HepG2 (cell line): ENCODE data around the gene ZNF429. TPM values are rescaled to one million over a fixed set of nuclear protein-coding genes. Genes with fewer than 3 reads are reported as not detected.

Experiments
- ATAC-seq: fragments of 200-7000 bp; cut with Tn5 transposase; 3 replicates; pipeline ENCODE4 v1.9.1; 2020; ENCODE audit warnings: mild to moderate bottlenecking, moderate library complexity
- BruUV-seq: library from RNA; stranded (reverse); fragments of 400-500 nt; replicated peaks from 2 replicates; lab custom pipeline; 2021; lab: Mats Ljungman, UMichigan
- CTCF ChIA-PET: fragments of 300-600 bp; formaldehyde crosslinking; extraction: SDS; loops from one replicate; lab custom pipeline; 2021; ENCODE audit warnings: low total read pairs, inconsistent platforms, low intra/inter-chr PET ratio; lab: Yijun Ruan, JAX
- POLR2A ChIA-PET: fragments of 350-600 bp; sonication (Branson Sonifier 250); formaldehyde crosslinking; loops from one replicate; lab custom pipeline; 2020; ENCODE audit warnings: antibody characterized with exemption, inconsistent platforms; lab: Yijun Ruan, JAX
- DNase-seq: peaks from one replicate; pipeline ENCODE4 v3.0.0-alpha.2; 2015; ENCODE audit warnings: low spot score
- FAIRE-seq: peaks from 3 replicates; lab custom pipeline; 2011; peaks lifted over from hg19 to GRCh38; lab: Jason Lieb, UNC
- H2AFZ ChIP-seq: one replicate; pipeline ENCODE4 v1.6.1; 2011; ENCODE audit warnings: low read length, inconsistent platforms
- H3K27ac ChIP-seq: fragments of 300-600 bp; 3 replicates; pipeline ENCODE4 v1.8.0; 2011; ENCODE audit warnings: mixed run types, mild to moderate bottlenecking, mixed read lengths, low read length, inconsistent platforms; ENCODE audit not compliant: insufficient read depth; ENCODE audit errors: extremely low read length
- H3K27me3 ChIP-seq, 2 experiments: fragments of 200-600 bp in 1 of 2; 2 replicates in 1 of 2; 3 replicates in 1 of 2; pipeline versions ENCODE4 v1.6.0 to v1.8.0; 2011; ENCODE audit warnings: low read length in 2 of 2, mild to moderate bottlenecking in 2 of 2, moderate library complexity in 2 of 2, inconsistent platforms in 1 of 2; ENCODE audit not compliant: insufficient read depth in 2 of 2, control insufficient read depth in 1 of 2
- H3K36me3 ChIP-seq, 2 experiments: fragments of 200-600 bp in 1 of 2; replicated peaks in 1 of 2; 2 replicates in 1 of 2; 3 replicates in 1 of 2; pipeline versions ENCODE4 v1.5.1 to v1.8.0; 2011; ENCODE audit warnings: low read length in 2 of 2, inconsistent platforms in 1 of 2; ENCODE audit not compliant: insufficient read depth in 2 of 2, control insufficient read depth in 1 of 2
- H3K4me1 ChIP-seq: 2 replicates; pipeline ENCODE4 v1.5.1; 2012; ENCODE audit warnings: low read length, inconsistent platforms; ENCODE audit not compliant: insufficient read depth
- H3K4me2 ChIP-seq: 2 replicates; pipeline ENCODE4 v1.6.0; 2011; ENCODE audit warnings: low read depth, low read length, inconsistent platforms
- H3K4me3 ChIP-seq, 3 experiments: fragments of 200-600 bp in 1 of 3; sonication (generic), shearing (Covaris generic) in 1 of 3; replicated peaks in 1 of 3; 2 replicates each; pipeline ENCODE4 v1.5.1; 2011 to 2016; ENCODE audit warnings: low read length in 3 of 3, inconsistent platforms in 2 of 3, low read depth in 2 of 3, mild to moderate bottlenecking in 2 of 3, control low read depth in 1 of 3, mixed read lengths in 1 of 3; ENCODE audit not compliant: insufficient read depth in 1 of 3
- H3K79me2 ChIP-seq: one replicate; pipeline ENCODE4 v1.6.1; 2011; ENCODE audit warnings: low read length, inconsistent platforms; ENCODE audit not compliant: insufficient read depth
- H3K9ac ChIP-seq: 2 replicates; pipeline ENCODE4 v1.6.0; 2011; ENCODE audit warnings: mild to moderate bottlenecking, low read depth, low read length, inconsistent platforms; ENCODE audit not compliant: insufficient read depth
- H3K9me3 ChIP-seq: 2 replicates; pipeline ENCODE4 v1.5.1; 2012; ENCODE audit warnings: mild to moderate bottlenecking, low read length
- H4K20me1 ChIP-seq: 2 replicates; pipeline ENCODE4 v1.6.0; 2011; ENCODE audit warnings: inconsistent platforms, mild to moderate bottlenecking, low read length, moderate library complexity; ENCODE audit not compliant: insufficient read depth
- ARNT2 ChIP-seq: sonication (generic); formaldehyde crosslinking; IDR thresholded peaks from 2 replicates; pipeline ENCODE4 v1.8.0; 2022; ENCODE audit warnings: mild to moderate bottlenecking, low read depth, missing genetic modification reagents, moderate library complexity
- EED ChIP-seq: sonication (generic); formaldehyde crosslinking; IDR thresholded peaks from 2 replicates; pipeline ENCODE4 v1.5.0; 2020; ENCODE audit warnings: mild to moderate bottlenecking, missing genetic modification reagents
- ERF ChIP-seq: IDR thresholded peaks from 2 replicates; pipeline ENCODE4 v1.6.1; 2018; ENCODE audit warnings: missing biosample characterization, missing genetic modification reagents
- JUND ChIP-seq: sonication (generic); formaldehyde crosslinking; IDR thresholded peaks from 2 replicates; pipeline ENCODE4 v1.8.0; 2022; ENCODE audit warnings: mild to moderate bottlenecking, missing genetic modification reagents
- NCOR1 ChIP-seq: fragments of 200-600 bp; sonication (generic); IDR thresholded peaks from 2 replicates; pipeline ENCODE4 v1.7.0; 2017; ENCODE audit warnings: antibody characterized with exemption, low read length, borderline replicate concordance
- NFIB ChIP-seq: sonication (generic); formaldehyde crosslinking; IDR thresholded peaks from 2 replicates; pipeline ENCODE4 v1.9.0; 2021; ENCODE audit warnings: missing genetic modification reagents, mild to moderate bottlenecking, borderline replicate concordance
- NR3C1 ChIP-seq: sonication (generic); formaldehyde crosslinking; IDR thresholded peaks from 2 replicates; pipeline ENCODE4 v1.4.0; 2020; ENCODE audit warnings: missing genetic modification reagents
- PAX8 ChIP-seq: sonication (generic); formaldehyde crosslinking; IDR thresholded peaks from 2 replicates; pipeline ENCODE4 v1.8.0; 2022; ENCODE audit warnings: mild to moderate bottlenecking, missing genetic modification reagents, borderline replicate concordance
- PRMT3 ChIP-seq: sonication (generic); formaldehyde crosslinking; IDR thresholded peaks from 2 replicates; pipeline ENCODE4 v1.8.1; 2022; ENCODE audit warnings: low read depth, mild to moderate bottlenecking, moderate library complexity, missing genetic modification reagents, borderline replicate concordance
- SALL2 ChIP-seq: sonication (generic); formaldehyde crosslinking; IDR thresholded peaks from 2 replicates; pipeline ENCODE4 v1.8.1; 2023; ENCODE audit warnings: mild to moderate bottlenecking, missing genetic modification reagents, inconsistent platforms
- ZFP41 ChIP-seq: sonication (generic); formaldehyde crosslinking; IDR thresholded peaks from 2 replicates; pipeline ENCODE4 v1.4.0; 2020; ENCODE audit warnings: mild to moderate bottlenecking, missing genetic modification reagents, borderline replicate concordance
- ZNF33B ChIP-seq: sonication (generic); formaldehyde crosslinking; IDR thresholded peaks from 2 replicates; pipeline ENCODE4 v1.5.1; 2020; ENCODE audit warnings: mild to moderate bottlenecking, missing genetic modification reagents
- WGBS: methylation state at CpG from one replicate; pipeline ENCODE4 v1.1.6; 2017; ENCODE audit warnings: low lambda C conversion rate; 5-methylcytosine and 5-hydroxymethylcytosine counted together
- in situ Hi-C: cut with HindIII; loops from 2 replicates; pipeline ENCODE4 v1.10.0; 2017; ENCODE audit warnings: low pct_unique_long_range_greater_than_20kb; ENCODE audit not compliant: extremely low pct_ligation_motif_present
- intact Hi-C: fragments of 100-400 bp; cut with micrococcal nuclease; formaldehyde crosslinking; loops from one replicate; pipeline ENCODE4 v1.10.0; 2022; ENCODE audit not compliant: unreplicated experiment
- polyA plus RNA-seq, 8 experiments: library from polyadenylated mRNA; depleted of rRNA in 3 of 8; stranded (reverse) in 7 of 8; unstranded in 1 of 8; fragments of >200 nt; fragmentation: Illumina TruSeq in 4 of 8; extraction: Trizol in 4 of 8; gene quantifications; 2 replicates each; pipeline versions ENCODE4 v1.2.1 to v1.2.3, GENCODE V29; 2011 to 2016; ENCODE audit warnings: low read depth in 4 of 8, missing spikeins in 1 of 8, mixed read lengths in 1 of 8; ENCODE audit not compliant: insufficient read depth in 1 of 8
- total RNA-seq, 5 experiments: library from RNA; depleted of rRNA; stranded (reverse); fragments of >200 nt; fragmentation: Illumina TruSeq; extraction: Trizol; gene quantifications; 2 replicates each; pipeline ENCODE4 v1.2.3, GENCODE V29; 2016; ENCODE audit warnings: low read depth in 1 of 5
- TF ChIP-seq, protein P1 (sequence below): sonication (generic); formaldehyde crosslinking; conservative IDR thresholded peaks from 2 replicates; pipeline ENCODE4 v1.4.0; 2020; ENCODE audit warnings: missing genetic modification reagents
- TF ChIP-seq, protein P2 (sequence below): sonication (generic); formaldehyde crosslinking; IDR thresholded peaks from 2 replicates; pipeline ENCODE4 v1.5.1; 2020; ENCODE audit warnings: mild to moderate bottlenecking, moderate library complexity, missing genetic modification reagents
- TF ChIP-seq, protein P3 (sequence below): sonication (generic); formaldehyde crosslinking; IDR thresholded peaks from 2 replicates; pipeline ENCODE4 v1.9.0; 2021; ENCODE audit warnings: missing genetic modification reagents, mild to moderate bottlenecking, borderline replicate concordance

ZNF429 gene
- total and polyA plus RNA-seq, 2 of the 13 experiments (the other 11 are each of a cell fraction or from before 2014, with no cell fraction given), result 3.3 to 3.4 TPM

DNA sequence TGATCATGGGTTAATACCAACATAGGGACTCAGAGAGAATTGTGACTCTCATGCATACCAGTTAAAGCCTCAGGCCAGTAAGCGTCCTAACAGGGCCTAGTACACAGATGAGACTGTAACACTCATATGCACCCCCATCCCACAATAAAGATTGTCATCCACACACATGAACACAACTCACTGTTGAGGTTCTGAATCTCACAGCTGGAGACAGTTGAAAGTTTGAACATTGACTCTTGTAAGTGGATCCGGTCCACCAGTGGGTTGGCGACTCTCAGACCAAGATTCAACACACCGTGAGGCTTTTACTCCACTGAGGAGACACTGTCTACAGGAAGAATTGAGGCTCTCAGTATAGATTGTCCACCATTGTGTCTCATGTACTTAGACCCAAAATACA is 88.1 kb downstream of the ZNF429 start:
- Histone ChIP-seq H2AFZ (no peak overlapping the region), H3K9ac (no peak overlapping the region), H3K27me3 (no peaks in the 10 kb centered on the region), H3K27ac (no peak overlapping the region), H3K9me3 (peaks cover 81% of the 10 kb centered on the region), H3K36me3 (no peaks in the 10 kb centered on the region)
- DNase-seq (no peak), ATAC-seq (no peak), FAIRE-seq (no peak)
- intact Hi-C loops (no loop called here), in situ Hi-C loops (no loop called here)
- CTCF ChIA-PET, result no interaction called here
- POLR2A ChIA-PET, result no interaction called here
- 30% methylated on average over 2 of the region's 4 CpGs for WGBS
- TF ChIP-seq ZNF33B (CRISPR knock-in tag) (no peak), ERF (no peak), JUND (no peak), ZFP41 (no peak), SALL2 (no peak), PRMT3 (CRISPR knock-in tag) (no peak), NR3C1 (CRISPR knock-in tag) (no peak), NFIB (CRISPR knock-in tag) (no peak), EED (CRISPR knock-in tag) (no peak), ARNT2 (no peak), PAX8 (CRISPR knock-in tag) (no peak), NCOR1 (no peak)
- TF ChIP-seq, protein P1, sequence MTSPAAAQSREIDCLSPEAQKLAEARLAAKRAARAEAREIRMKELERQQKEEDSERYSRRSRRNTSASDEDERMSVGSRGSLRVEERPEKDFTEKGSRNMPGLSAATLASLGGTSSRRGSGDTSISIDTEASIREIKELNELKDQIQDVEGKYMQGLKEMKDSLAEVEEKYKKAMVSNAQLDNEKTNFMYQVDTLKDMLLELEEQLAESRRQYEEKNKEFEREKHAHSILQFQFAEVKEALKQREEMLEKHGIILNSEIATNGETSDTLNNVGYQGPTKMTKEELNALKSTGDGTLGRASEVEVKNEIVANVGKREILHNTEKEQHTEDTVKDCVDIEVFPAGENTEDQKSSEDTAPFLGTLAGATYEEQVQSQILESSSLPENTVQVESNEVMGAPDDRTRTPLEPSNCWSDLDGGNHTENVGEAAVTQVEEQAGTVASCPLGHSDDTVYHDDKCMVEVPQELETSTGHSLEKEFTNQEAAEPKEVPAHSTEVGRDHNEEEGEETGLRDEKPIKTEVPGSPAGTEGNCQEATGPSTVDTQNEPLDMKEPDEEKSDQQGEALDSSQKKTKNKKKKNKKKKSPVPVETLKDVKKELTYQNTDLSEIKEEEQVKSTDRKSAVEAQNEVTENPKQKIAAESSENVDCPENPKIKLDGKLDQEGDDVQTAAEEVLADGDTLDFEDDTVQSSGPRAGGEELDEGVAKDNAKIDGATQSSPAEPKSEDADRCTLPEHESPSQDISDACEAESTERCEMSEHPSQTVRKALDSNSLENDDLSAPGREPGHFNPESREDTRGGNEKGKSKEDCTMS (CRISPR knock-in tag), result no peak
- TF ChIP-seq, protein P2, sequence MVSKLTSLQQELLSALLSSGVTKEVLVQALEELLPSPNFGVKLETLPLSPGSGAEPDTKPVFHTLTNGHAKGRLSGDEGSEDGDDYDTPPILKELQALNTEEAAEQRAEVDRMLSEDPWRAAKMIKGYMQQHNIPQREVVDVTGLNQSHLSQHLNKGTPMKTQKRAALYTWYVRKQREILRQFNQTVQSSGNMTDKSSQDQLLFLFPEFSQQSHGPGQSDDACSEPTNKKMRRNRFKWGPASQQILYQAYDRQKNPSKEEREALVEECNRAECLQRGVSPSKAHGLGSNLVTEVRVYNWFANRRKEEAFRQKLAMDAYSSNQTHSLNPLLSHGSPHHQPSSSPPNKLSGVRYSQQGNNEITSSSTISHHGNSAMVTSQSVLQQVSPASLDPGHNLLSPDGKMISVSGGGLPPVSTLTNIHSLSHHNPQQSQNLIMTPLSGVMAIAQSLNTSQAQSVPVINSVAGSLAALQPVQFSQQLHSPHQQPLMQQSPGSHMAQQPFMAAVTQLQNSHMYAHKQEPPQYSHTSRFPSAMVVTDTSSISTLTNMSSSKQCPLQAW (CRISPR knock-in tag), result no peak
- TF ChIP-seq, protein P3, sequence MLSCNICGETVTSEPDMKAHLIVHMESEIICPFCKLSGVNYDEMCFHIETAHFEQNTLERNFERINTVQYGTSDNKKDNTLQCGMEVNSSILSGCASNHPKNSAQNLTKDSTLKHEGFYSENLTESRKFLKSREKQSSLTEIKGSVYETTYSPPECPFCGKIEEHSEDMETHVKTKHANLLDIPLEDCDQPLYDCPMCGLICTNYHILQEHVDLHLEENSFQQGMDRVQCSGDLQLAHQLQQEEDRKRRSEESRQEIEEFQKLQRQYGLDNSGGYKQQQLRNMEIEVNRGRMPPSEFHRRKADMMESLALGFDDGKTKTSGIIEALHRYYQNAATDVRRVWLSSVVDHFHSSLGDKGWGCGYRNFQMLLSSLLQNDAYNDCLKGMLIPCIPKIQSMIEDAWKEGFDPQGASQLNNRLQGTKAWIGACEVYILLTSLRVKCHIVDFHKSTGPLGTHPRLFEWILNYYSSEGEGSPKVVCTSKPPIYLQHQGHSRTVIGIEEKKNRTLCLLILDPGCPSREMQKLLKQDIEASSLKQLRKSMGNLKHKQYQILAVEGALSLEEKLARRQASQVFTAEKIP (CRISPR knock-in tag), result no peak
- TF ChIP-seq, all 625 proteins: peak for 0
- H4K20me1 ChIP-seq, result no peaks in the 10 kb centered on the region
- no TSS peak for BruUV-seq
- no peaks in the 10 kb centered on the region for H3K79me2 ChIP-seq
- H3K4me1 ChIP-seq, result no peaks in the 10 kb centered on the region
- no peak overlapping the region for H3K4me3 ChIP-seq
- no peak overlapping the region for H3K4me2 ChIP-seq
